Dendritic cell treated with granulocyte-macrophage colony-stimulating factor and Interleukin-4, amounts not matched to agents 40 ng/mL and 50 ng/mL, for 4 days (primary cell): ENCODE data around the gene TNFSF9.
"Not testable (repeated sequence)": the region's sequence is repeated elsewhere in the genome, so short reads cannot be mapped to it uniquely, and the experiment has no call there.

Experiments used
- H3K27ac Mint-ChIP-seq: one replicate; pipeline ENCODE4 v1.8.0; 2022; ENCODE audit warnings: mild to moderate bottlenecking, mixed read lengths
- H3K27me3 Mint-ChIP-seq: one replicate; pipeline ENCODE4 v1.8.0; 2022; ENCODE audit warnings: mild to moderate bottlenecking, mixed read lengths
- H3K36me3 Mint-ChIP-seq: one replicate; pipeline ENCODE4 v1.8.0; 2022; ENCODE audit warnings: low read depth, mixed read lengths
- H3K4me1 Mint-ChIP-seq: one replicate; pipeline ENCODE4 v1.8.0; 2022; ENCODE audit warnings: low read depth, mixed read lengths
- H3K4me3 Mint-ChIP-seq: one replicate; pipeline ENCODE4 v1.8.0; 2022; ENCODE audit warnings: mild to moderate bottlenecking, moderate library complexity, mixed read lengths
- H3K9me3 Mint-ChIP-seq: one replicate; pipeline ENCODE4 v1.8.0; 2022; ENCODE audit warnings: mixed read lengths
- intact Hi-C: fragments of 100-400 bp; cut with micrococcal nuclease; formaldehyde crosslinking; loops from one replicate; pipeline ENCODE4 v1.15.0; 2022

TNFSF9 gene

DNA sequence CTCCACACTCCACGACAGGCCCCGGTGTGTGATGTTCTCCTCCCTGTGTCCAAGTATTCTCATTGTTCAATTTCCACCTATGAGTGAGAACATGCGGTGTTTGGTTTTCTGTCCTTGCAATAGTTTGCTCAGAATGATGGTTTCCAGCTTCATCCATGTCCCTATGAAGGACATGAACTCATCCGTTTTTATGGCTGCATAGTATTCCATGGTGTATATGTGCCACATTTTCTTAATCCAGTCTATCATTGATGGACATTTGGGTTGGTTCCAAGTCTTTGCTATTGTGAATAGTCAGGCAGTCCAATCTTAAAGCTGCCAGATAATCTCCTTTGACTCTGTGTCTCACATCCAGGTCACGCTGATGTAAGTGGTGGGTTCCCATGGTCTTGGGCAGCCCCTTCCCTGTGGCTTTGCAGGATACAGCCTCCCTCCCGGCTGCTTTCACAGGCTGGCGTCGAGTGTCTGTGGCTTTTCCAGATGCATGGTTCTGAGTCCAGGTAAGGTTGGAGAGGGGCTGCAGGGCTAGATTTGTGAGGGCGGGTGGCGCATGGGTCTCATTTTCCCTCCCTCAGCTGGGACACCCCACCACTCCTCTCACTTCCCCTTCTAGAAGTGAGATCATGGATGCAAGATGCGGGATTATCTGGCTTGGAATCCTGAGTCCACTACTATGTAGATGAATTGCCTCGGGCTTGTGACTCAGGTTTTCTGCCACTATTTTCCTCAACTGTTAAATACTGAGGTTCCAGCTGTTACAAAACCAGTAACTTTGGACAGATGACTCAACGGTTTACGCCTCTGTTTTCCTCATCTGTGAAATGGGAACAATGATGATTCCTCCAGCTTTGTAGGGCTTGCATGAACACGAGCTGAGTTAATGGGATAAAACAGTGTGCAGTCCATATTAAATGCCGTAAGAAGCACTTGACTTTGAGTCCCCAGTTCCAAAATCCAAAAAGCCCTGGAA lies 52.0 kb downstream of the TNFSF9 start:
- not testable (repeated sequence) for H3K27ac Mint-ChIP-seq, H3K9me3 Mint-ChIP-seq, H3K36me3 Mint-ChIP-seq, H3K4me3 Mint-ChIP-seq
- H3K4me1 Mint-ChIP-seq: peaks cover 24% of the 10 kb centered on the region
- peaks cover 43% of the 10 kb centered on the region for H3K27me3 Mint-ChIP-seq
- intact Hi-C loops: loop anchor here (10.0 kb wide), 1 partner anchor 48 kb away; the partner anchor contains the start of gene TNFSF9
